HG03196 (cell line): ENCODE data around the gene TTR.

Source experiments
- ATAC-seq: cut with Tn5 transposase; IDR thresholded peaks from one replicate; pipeline ENCODE4 v1.9.1; 2021; ENCODE audit not compliant: unreplicated experiment

TTR gene

DNA sequence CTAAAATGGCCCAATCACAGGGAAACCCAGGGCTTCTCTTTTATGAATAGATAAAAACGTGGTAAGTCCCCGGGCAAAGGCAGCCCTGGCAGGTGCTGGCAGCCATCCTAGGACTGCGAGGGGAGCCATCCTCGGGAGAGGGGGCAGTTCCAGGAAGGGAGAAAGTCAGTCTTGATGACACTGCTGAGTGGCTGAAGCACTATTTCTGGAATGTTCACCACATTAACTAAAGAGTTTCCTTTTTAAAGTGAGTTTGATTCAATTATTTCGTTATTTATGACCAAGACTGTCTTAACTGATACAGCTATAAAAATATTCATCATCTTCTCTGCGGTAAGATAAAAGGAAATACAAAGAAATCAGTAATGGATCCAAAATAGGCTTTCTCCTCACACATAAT, 20.4 kb downstream of the TTR start:
- no peak for ATAC-seq

DNA sequence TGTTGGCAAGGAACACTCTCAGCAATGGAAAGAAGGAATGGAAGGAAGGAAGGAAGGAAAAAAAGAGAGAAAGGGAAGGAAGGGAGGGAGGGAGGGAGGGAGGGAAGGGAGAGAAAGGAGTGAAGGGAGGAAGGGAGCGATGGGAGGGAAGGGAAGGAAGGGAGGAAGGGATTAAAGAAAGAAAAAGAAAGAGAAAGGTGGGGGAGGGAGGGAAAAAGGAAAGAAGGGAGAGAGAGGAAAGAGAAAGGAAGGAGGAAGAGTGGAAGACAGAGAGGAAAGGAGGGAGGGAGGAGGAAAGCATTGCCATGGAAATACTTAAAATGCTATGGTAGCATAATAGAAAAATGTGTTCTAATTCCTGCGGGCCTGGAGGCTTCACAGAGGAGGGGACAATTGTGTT, 22.4 kb downstream of the TTR start:
- ATAC-seq: no peak

DNA sequence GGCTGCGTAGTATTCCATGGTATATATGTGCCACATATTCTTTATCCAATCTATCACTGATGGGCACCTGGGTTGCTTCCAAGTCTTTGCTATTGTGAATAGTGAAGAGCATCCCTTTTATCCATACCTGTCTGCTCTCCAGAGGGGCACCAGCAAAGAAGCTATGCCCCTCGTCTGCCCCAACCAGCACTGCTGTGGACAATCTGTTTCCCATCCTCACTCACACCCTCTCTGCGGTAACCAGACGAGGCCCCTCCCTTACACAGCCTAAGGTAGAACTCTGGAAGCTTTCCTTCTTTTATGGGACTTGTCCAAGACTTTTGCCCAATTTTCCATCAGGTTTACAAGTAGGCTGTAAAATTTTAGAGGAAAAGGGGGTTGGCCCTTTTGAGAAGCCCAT, 24.9 kb downstream of the TTR start:
- no peak for ATAC-seq

DNA sequence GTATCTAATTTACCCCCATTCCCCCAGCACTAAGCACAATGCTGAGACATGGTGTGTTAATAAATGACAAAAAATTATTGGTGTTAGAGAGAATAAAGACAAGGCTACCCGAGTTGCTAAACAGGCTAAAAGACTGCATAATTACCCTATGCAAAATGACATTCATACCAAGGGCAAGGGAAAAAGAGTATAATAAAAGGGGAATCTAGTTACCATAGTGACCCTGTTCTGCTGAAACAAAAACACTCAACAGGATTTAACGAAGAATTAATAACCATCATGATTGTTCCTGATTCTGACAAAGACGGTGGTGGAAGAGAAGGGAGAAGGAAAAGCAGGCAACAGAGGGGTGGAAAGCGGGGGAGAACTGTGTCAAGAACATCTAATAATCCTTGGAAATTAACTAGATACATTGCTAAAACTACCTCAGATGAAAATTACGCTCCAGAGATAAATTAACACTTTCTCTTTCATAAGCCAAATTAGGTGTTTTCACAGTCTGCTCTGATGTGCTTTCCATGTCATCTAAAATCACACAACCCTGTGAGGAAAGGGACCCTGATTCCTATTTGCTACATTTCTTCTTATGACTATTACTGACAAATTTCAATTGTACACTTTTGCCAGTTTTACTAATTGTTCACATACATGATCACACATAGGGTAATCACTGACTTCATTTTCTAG, 25.5 kb downstream of the TTR start:
- ATAC-seq: no peak

DNA sequence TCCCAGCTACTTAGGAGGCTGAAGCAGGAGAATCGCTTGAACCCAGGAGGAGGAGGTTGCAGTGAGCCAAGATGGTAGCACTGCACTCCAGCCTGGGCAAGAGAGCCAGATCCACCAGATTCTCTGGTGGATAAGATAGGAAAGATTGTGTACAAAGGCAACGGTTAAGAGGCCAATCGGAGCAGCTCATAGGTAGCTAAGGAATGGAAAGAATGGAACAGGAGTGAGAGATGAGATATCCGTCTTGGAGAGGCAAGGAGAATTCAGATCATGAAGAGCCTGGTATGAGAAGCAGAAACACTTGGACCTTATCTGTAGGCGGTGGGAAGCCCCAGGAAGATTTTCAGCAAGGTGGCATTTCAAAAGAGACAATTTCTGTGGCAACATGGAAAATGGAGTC, 27.1 kb downstream of the TTR start:
- no peak for ATAC-seq

DNA sequence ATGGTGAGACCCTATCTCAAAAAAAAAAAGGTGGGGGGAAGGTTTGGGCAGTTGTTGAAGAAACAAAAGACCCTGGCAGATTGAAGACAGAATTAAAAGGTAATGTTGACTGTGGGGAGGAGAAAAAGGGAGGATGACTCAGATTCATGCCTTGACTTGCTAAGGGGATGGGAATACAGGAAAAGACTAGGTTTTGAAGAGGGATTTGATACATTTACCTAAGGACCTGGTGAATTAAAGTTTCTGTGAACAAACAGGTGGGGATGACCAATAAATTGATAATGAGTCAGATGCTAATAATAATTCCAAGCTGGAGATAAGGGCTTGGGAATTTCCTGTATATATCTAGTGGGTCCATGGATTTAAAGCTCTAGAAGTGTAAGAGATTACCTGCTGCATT, 27.6 kb downstream of the TTR start:
- ATAC-seq: no peak

DNA sequence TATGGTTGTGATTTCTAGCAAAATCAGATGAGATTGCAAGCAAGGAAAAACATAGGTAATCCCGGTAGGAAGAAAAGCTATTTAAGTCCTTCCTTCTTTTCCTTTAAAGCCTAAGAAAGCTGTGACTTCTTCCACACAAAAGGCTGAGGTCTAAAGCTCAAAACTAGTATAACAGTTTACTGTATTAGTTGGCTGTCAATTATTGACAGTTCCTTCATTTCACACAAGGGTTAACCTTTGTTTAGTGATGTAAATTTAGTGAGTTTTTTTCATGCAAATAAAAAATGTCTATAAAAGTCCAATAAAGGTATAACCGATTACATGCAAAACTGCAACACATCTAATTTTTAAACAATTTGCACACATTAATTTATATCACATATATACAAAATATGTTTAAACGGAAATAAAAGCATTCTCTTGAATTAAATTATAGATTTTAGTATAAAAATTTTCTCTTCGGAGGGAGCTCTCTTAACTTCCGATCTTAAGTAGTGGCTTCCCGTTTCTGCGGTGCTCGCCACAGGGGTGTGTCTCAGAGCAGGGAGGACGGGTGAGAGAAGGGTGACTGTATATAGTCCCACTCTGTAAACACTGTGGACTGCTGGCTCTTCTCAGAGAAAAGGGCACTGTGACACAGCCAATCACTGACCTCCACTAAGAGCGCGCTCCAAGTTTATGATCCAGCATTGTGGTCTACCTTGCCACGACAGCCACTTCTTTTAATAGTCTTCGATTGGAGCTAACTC, 33.4 kb downstream of the TTR start:
- no peak for ATAC-seq

DNA sequence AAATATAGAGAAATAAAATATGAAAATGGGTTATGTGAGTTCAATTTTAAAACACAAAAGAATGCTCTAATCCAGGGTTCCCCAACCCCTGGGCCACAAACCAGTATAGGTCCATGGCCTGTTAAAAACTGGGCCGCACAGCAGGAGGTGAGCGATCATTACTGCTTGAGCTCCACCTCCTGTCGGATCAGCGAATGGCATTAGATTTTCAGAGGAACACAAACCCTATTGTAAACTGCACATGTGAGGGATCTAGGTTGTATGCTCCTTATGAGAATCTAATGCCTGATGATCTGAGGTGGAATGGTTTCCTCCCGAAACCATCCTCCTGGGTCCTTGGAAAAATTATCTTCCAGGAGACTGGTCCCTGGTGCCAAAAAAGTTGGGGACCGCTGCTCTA, 34.7 kb downstream of the TTR start:
- no peak for ATAC-seq

DNA sequence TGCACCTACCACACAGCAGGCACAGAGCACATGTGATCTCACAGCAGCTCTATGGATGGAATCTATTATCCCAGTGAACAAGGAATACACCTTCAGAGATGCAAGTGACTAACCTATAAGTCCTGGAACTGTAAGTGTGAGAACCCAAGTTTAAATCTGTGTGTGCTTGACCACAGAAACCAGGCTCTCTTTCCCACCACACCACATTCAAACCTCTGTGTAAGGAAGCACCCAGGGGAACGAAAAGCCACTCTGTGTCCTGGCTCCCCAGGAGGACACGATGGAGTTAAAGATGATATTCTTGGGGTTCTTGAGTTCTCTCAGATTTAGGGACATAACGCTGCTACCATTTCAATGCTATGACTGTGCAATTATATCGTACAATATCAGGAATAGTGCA, 38.9 kb downstream of the TTR start:
- ATAC-seq: no peak

DNA sequence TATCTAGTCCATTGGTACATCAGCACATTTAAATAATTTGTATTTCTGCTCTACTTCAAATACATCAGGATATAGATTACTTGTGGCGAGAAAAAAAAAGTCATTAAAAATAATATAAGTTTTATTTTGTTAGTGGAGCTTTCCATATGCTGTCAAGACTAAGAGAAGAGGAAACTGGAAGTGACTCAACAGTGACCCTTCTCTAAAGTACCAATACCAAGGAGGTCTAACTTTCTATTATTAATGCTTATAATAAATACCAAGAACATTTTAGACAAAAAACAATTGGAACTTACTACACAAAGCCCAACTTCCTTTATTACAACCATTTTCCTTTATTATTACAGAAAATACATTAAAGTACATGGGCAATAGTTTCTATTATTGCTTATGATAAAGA, 39.8 kb downstream of the TTR start:
- no peak for ATAC-seq

DNA sequence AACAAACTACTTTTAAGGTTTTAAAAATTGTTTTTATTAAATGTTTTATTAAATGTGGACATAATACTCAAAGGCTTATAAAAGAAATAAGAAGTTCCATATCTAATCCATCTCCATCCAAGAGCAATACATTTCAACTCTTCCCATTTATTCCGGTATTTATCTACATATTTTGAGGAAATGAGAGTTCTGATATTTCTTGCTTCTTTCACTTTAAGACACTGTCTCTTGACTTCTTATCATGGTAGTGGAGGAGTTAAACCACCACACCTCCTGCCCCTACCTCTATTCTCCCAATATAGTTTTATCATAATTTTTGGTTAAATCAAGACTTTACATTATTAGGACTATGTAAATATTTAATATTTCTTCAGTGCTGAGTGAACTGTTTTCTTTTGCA, 40.7 kb downstream of the TTR start:
- ATAC-seq: no peak

DNA sequence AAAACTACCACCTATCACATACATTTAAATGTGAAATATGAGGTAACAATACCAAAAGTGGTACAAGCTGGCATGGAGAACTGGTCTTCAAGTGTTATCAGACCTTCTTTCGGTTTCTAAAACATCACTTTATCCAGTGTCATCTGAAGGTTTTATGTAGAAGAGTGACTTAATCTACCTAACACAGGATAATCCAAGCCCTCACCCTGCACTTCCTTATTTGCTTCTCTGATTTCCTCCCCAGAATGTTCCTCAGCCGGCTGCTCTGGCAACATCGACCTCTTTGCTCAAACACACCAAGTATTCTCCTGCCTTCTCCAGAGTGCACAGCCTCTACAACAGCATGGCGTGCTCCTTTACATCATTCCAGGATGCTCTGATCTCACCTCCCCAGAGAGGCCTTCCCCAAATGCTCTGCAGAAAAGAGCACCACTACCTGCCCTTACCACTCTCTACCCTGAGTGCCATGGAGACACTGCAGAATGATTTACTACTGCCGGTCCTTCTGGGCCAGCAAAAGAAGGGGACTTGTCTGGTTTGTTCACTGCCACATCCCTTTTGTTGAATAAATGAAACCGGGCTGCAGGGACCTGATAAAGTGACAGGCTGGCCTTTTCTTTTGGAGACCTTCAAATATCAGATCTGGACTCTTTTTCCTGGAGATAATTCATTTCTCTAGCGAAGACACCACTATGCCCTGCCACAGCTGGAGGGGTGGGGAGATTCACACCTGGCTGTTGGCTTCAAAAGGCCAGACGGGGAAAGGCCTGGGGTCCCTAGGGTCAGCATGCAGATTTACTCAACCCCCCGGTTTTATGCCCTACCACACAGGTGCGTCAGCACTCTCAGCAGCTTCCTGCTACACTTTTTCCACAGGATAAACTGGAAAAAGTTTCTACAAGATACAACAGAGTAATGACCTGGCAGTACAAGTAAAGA, 42.0 kb downstream of the TTR start:
- ATAC-seq: peak; percentile 26

DNA sequence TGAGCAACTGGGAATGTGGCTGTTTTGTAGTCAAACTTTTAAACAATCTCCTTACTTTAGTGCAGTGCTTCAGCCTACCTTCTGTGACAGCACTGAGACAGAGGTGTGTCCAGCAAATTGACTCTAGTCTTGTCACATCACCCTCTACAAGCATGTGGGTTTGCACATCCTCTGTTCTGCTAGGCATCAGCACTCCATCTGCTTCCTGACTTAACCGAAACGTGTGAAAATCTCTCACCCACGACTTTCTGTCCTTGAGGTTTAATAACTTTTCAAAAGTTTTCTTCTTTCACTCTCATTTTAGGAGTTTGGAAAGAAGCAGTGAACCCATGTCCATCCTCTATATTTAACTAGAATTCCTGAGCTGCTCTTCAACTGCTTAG, 42.6 kb downstream of the TTR start:
- ATAC-seq: peak; percentile 94

DNA sequence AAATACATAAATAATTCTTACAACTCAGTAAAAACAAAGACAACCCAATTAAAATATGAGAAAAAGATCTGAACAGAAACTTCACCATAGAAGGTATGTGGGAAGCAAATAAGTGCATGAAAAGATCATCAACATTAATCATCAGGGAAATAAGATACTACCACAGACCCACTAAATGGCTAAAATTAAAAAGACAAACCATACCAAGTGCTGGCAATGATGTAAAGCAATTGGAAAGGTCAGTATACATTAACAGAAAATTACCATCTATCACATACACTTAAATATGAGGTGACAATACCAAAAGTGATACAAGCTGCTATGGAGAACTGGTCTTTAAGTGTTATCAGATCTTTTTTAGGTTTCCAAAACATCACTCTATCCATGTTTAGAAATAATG, 44.7 kb downstream of the TTR start:
- no peak for ATAC-seq

DNA sequence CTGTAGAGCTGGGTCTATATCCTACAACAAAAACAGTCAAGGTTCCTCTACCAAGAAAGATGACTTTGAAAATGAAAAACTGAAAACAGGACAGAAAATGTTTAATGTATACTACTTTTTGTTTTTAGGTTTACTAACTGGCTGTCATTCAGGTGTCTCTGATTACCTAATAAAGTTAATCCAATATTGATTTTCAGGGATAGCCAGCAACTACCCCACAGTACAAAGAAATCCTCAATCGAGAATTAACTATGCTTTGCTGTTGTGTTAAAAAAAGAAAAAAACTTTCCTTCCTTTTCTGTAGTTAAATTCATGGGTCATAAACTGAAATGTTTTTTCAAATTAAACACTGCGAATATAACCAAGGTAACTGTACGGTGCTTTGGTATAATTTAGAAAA, 45.8 kb downstream of the TTR start:
- ATAC-seq: no peak

DNA sequence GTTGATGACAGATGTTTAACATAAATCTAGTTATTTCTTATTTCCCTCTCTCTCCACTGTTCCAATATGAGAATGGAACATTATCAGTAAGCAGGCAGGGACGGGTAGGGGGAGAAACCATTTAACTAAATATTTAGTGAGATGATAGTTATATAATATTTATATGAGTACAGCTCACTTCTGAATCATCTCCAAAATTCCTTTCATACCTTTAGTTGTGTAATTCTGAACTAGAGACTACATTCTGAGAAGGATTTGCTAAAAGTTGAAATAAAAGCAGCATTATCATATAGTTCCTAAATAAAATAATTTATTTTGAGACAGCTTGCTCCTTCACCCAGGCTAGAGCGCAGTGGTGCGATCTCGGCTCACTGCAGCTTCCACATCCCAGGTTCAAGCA, 51.3 kb downstream of the TTR start:
- ATAC-seq: no peak

DNA sequence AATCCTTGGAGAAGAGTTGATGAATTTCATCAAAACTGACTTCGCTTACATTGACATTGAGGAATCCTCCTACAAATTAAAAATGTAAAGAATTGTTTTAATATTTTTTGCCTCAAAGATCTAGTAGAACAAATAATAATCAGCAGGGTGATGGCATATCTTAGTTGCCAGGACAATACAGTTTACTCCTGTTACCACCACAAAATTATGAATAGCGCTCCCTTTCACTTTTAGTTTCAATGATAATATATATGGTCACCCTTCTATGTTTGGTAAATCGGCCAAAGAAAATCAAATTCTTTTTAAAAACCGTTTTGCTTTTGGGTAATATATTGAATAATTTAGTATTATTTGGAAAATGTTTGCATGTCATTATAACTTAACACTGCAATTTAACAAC, 53.7 kb downstream of the TTR start:
- no peak for ATAC-seq

DNA sequence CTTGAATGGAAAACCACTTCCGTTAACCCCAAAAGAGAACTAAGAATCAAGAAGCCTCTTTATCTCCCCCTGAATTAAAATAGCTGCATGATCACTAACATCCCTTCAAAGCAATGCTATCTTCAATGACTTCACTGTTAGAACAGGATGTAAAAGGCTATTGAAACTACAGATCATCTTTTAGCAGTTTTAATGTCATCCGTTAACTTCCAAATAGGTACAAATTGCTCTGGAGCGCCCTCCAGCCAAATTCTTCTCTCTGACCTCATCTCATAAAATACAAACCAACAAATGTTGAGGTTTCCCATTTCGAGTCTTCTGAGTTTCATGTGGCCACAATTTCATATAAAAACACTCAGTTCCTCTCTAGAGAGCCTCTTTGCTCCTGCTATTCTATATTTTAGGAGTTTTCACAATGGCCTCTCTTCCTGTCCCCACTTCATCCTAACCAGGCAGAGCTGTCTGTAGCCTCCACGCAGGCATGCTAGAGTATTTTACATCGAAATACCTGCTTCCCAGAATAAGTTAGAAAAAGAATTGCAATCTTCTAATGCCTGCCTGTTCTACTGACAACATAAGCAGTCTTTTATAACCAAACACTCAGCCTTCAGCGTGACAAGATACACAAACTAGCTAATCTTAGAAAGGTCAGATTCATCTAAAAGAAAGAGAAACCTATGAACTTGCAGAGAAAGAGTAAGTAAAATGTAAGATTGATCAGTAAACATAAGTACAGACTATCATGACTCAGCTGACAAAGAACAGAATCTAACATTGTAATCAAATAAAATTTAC, 54.9 kb downstream of the TTR start:
- ATAC-seq: no peak

DNA sequence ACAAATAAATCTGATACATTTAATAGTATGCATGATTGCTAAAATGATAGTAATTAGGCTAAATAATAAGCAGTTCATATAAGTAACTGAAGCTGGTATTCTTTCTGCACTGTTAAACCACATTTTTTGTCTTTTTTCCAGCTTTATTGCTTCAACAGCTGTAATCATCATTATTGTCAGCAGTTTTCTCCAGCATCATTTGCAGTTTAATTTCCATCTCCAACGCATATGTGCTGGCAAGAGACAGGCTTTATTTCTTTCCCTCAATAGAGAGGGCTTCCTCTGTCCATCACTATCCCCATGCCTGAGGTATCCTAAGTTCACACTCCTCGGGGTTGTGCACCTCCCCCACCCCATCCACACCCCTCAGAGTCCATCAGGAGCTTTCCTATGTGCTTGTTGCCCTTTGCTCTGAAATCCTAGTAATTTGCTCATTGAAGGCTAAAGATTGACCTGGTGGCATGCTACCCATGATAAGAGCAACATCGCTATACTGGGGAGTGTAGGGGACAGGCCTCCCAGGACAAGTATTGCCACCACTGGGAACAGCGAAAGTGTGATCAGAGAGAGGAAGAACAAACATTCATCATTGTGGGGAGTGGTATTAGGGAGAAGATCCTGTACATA, 55.6 kb downstream of the TTR start:
- ATAC-seq: no peak
